HCT116 (cell line): ENCODE data around the gene MGAM2.

Experiments used
- CEBPB ChIP-seq: IDR thresholded peaks from 2 replicates; pipeline ENCODE4 v1.6.1; 2012; ENCODE audit warnings: low read depth
- CTCF ChIP-seq, 3 experiments: fragments of 200-600 bp in 1 of 3; sonication (generic) in 1 of 3; IDR thresholded peaks in 2 of 3; conservative IDR thresholded peaks in 1 of 3; 2 replicates each; pipeline ENCODE4 v1.5.1; 2012 to 2017; ENCODE audit warnings: low read depth in 2 of 3, low read length in 2 of 3, antibody characterized with exemption in 1 of 3, borderline replicate concordance in 1 of 3, control low read depth in 1 of 3, mild to moderate bottlenecking in 1 of 3, mixed read lengths in 1 of 3, mixed run types in 1 of 3, moderate library complexity in 1 of 3; ENCODE audit not compliant: insufficient read depth in 1 of 3
- ELF1 ChIP-seq: IDR thresholded peaks from 2 replicates; pipeline ENCODE4 v1.6.1; 2012; ENCODE audit warnings: low read depth, borderline replicate concordance
- EZH2phosphoT487 ChIP-seq: fragments of 200-600 bp; IDR thresholded peaks from 2 replicates; pipeline ENCODE4 v1.6.1; 2018; ENCODE audit warnings: antibody characterized with exemption, borderline replicate concordance
- FOSL1 ChIP-seq: IDR thresholded peaks from 2 replicates; pipeline ENCODE4 v1.6.1; 2012; ENCODE audit warnings: low read depth
- JUND ChIP-seq: IDR thresholded peaks from 2 replicates; pipeline ENCODE4 v1.6.1; 2012
- POLR2A ChIP-seq: IDR thresholded peaks from 2 replicates; pipeline ENCODE4 v1.7.0; 2011; ENCODE audit warnings: borderline replicate concordance; ENCODE audit not compliant: insufficient read depth, insufficient read length; ENCODE audit errors: extremely low read depth
- RAD21 ChIP-seq: IDR thresholded peaks from 2 replicates; pipeline ENCODE4 v1.6.1; 2012; ENCODE audit warnings: low read depth, mild to moderate bottlenecking
- SP1 ChIP-seq: IDR thresholded peaks from 2 replicates; pipeline ENCODE4 v1.6.1; 2012; ENCODE audit warnings: low read depth
- TCF7L2 ChIP-seq: IDR thresholded peaks from 2 replicates; pipeline ENCODE4 v1.7.0; 2011; ENCODE audit warnings: borderline replicate concordance, inconsistent platforms; ENCODE audit not compliant: insufficient read depth, insufficient read length; ENCODE audit errors: extremely low read depth
- YY1 ChIP-seq: IDR thresholded peaks from 2 replicates; pipeline ENCODE4 v1.6.1; 2011; ENCODE audit warnings: low read length, low read depth, moderate library complexity, mild to moderate bottlenecking; ENCODE audit not compliant: insufficient replicate concordance; ENCODE audit errors: extremely low read depth
- ZFX ChIP-seq: fragments of 450-650 bp; IDR thresholded peaks from 2 replicates; pipeline ENCODE4 v1.6.1; 2017

GRCh38 chr7:142161921-142162320 lies 50.4 kb downstream of the MGAM2 start:
- TF ChIP-seq YY1: no peak
- no peak for TF ChIP-seq EZH2phosphoT487
- TF ChIP-seq POLR2A: no peak
- no peak for TF ChIP-seq RAD21
- no peak for TF ChIP-seq ELF1
- TF ChIP-seq SP1: no peak
- no peak for TF ChIP-seq TCF7L2
- no peak for TF ChIP-seq CTCF (IDR thresholded peaks at IDR 0.05 in 2 of 3, conservative IDR thresholded peaks at IDR 0.05 in 1 of 3; ENCODE audit: borderline replicate concordance in 1 of 3, insufficient read depth in 1 of 3, low read depth in 2 of 3, low read length in 2 of 3)
- no peak for TF ChIP-seq JUND
- no peak for TF ChIP-seq CEBPB
- TF ChIP-seq FOSL1: no peak
- no peak for TF ChIP-seq ZFX
